Keratinocyte (primary cell): ENCODE measurements around the gene GPR153.

ENCODE experiments used
- CTCF ChIP-seq, 3 experiments: IDR thresholded peaks in 1 of 3; conservative IDR thresholded peaks in 1 of 3; optimal IDR thresholded peaks in 1 of 3; 2 replicates in 2 of 3; 3 replicates in 1 of 3; pipeline versions ENCODE3 to v1.5.1; 2011; ENCODE audit warnings: low read length in 3 of 3, mild to moderate bottlenecking in 3 of 3, moderate library complexity in 2 of 3, control low read depth in 1 of 3, inconsistent platforms in 1 of 3; ENCODE audit not compliant: insufficient read depth in 2 of 3; ENCODE audit errors: extremely low read depth in 1 of 3
- EZH2 ChIP-seq: IDR thresholded peaks from one replicate; pipeline ENCODE4 v1.6.1; 2012; ENCODE audit warnings: inconsistent platforms, mild to moderate bottlenecking, low read length, moderate library complexity

- TF ChIP-seq CTCF (optimal IDR thresholded peaks at IDR 0.05 in 1 of 3, IDR thresholded peaks at IDR 0.05 in 1 of 3, conservative IDR thresholded peaks at IDR 0.05 in 1 of 3; ENCODE audit: extremely low read depth in 1 of 3, insufficient read depth in 2 of 3, low read length in 3 of 3) (no peak), EZH2 (no peak)
Observed at GRCh38 chr1:6285336-6285735, 24.4 kb upstream of the GPR153 start.
